Mucosa of rectum (tissue), 2 donors: Measurements from ENCODE around the gene INPP5D.

Experiments
- H3K27ac ChIP-seq, 2 donors: one replicate each; pipeline ENCODE4 v1.7.0; 2013; ENCODE audit warnings: inconsistent platforms in 2 of 2, low read depth in 2 of 2, low read length in 2 of 2
- H3K27me3 ChIP-seq, 2 donors: one replicate each; pipeline ENCODE4 v1.7.0; 2013; ENCODE audit warnings: low read length in 2 of 2; ENCODE audit not compliant: control insufficient read depth in 2 of 2, insufficient read depth in 2 of 2
- H3K36me3 ChIP-seq, 2 donors: one replicate each; pipeline ENCODE4 v1.7.0; 2013; ENCODE audit warnings: low read length in 2 of 2; ENCODE audit not compliant: control insufficient read depth in 2 of 2, insufficient read depth in 2 of 2
- H3K4me1 ChIP-seq, 2 donors: one replicate each; pipeline ENCODE4 v1.7.0; 2013; ENCODE audit warnings: low read length in 2 of 2, mild to moderate bottlenecking in 1 of 2; ENCODE audit not compliant: control insufficient read depth in 2 of 2, insufficient read depth in 2 of 2
- H3K4me3 ChIP-seq, 2 donors: one replicate each; pipeline ENCODE4 v1.7.0; 2013; ENCODE audit warnings: low read length in 2 of 2
- H3K9ac ChIP-seq, 2 donors: one replicate each; pipeline ENCODE4 v1.7.0; 2013; ENCODE audit warnings: low read length in 2 of 2, low read depth in 1 of 2, mild to moderate bottlenecking in 1 of 2
- H3K9me3 ChIP-seq, 2 donors: one replicate each; pipeline ENCODE4 v1.7.0; 2013; ENCODE audit warnings: low read length in 2 of 2; ENCODE audit not compliant: control insufficient read depth in 2 of 2
- donor health status: healthy.
- donor health status: Normal muscosa, but diverticular disease.

INPP5D gene

GRCh38 chr2:233031556-233032500 lies 28.3 kb upstream of the INPP5D start:
- Histone ChIP-seq H3K4me1 (no peaks in the 10 kb centered on the region), H3K27ac (no peak overlapping the region), H3K4me3 (no peak overlapping the region), H3K36me3 (no peaks in the 10 kb centered on the region), H3K27me3 (no peaks in the 10 kb centered on the region), H3K9me3 (no peaks in the 10 kb centered on the region), H3K9ac (no peak overlapping the region)

- Histone ChIP-seq H3K27me3 (no peaks in the 10 kb centered on the region), H3K9ac (no peak within 1 kb of the TSS), H3K9me3 (no peaks in the 10 kb centered on the region), H3K4me3 (no peak within 1 kb of the TSS), H3K27ac (no peak within 1 kb of the TSS), H3K36me3 (no peaks in the 10 kb centered on the region), H3K4me1 (no peaks in the 10 kb centered on the region)
These were observed 27.4 kb upstream of the INPP5D start, which contains the start of gene NEU2 for GRCh38 chr2:233032551-233033320. Gene NEU2 (plus strand): TSS chr2:233032672. CDS start chr2:233032672, 0 bp downstream.

GRCh38 chr2:233033672-233034071 lies 26.5 kb upstream of the INPP5D start:
- H3K4me3 ChIP-seq, result no peak overlapping the region
- no peaks in the 10 kb centered on the region for H3K4me1 ChIP-seq
- no peak overlapping the region for H3K9ac ChIP-seq
- no peaks in the 10 kb centered on the region for H3K36me3 ChIP-seq
- H3K9me3 ChIP-seq, result no peaks in the 10 kb centered on the region
- no peaks in the 10 kb centered on the region for H3K27me3 ChIP-seq
- H3K27ac ChIP-seq, result no peak overlapping the region

GRCh38 chr2:233034091-233034882 lies 25.9 kb upstream of the INPP5D start:
- Histone ChIP-seq H3K27me3 (no peaks in the 10 kb centered on the region), H3K9me3 (no peaks in the 10 kb centered on the region), H3K4me1 (no peaks in the 10 kb centered on the region), H3K27ac (no peak overlapping the region), H3K9ac (no peak overlapping the region), H3K4me3 (no peak overlapping the region), H3K36me3 (no peaks in the 10 kb centered on the region)

GRCh38 chr2:233035426-233036161 lies 24.5 kb upstream of the INPP5D start:
- no peak overlapping the region for H3K27ac ChIP-seq
- no peaks in the 10 kb centered on the region for H3K9me3 ChIP-seq
- H3K4me1 ChIP-seq, result no peaks in the 10 kb centered on the region
- no peak overlapping the region for H3K4me3 ChIP-seq
- H3K9ac ChIP-seq, result no peak overlapping the region
- H3K36me3 ChIP-seq, result no peaks in the 10 kb centered on the region
- H3K27me3 ChIP-seq, result no peaks in the 10 kb centered on the region

GRCh38 chr2:233036162-233036838 lies 23.8 kb upstream of the INPP5D start:
- Histone ChIP-seq H3K27ac (no peak overlapping the region), H3K4me1 (no peaks in the 10 kb centered on the region), H3K36me3 (no peaks in the 10 kb centered on the region), H3K27me3 (no peaks in the 10 kb centered on the region), H3K9ac (no peak overlapping the region), H3K4me3 (no peak overlapping the region), H3K9me3 (no peaks in the 10 kb centered on the region)

- no peaks in the 10 kb centered on the region for H3K36me3 ChIP-seq
- no peak overlapping the region for H3K9ac ChIP-seq
- no peaks in the 10 kb centered on the region for H3K9me3 ChIP-seq
- H3K4me3 ChIP-seq, result no peak overlapping the region
- H3K27me3 ChIP-seq, result no peaks in the 10 kb centered on the region
- no peak overlapping the region for H3K27ac ChIP-seq
- no peaks in the 10 kb centered on the region for H3K4me1 ChIP-seq
These were observed 23.1 kb upstream of the INPP5D start for GRCh38 chr2:233037078-233037477.

GRCh38 chr2:233039212-233039845 lies 20.8 kb upstream of the INPP5D start:
- no peak overlapping the region for H3K9ac ChIP-seq
- no peaks in the 10 kb centered on the region for H3K27me3 ChIP-seq
- no peak overlapping the region for H3K4me3 ChIP-seq
- H3K36me3 ChIP-seq, result no peaks in the 10 kb centered on the region
- no peak overlapping the region for H3K27ac ChIP-seq
- H3K9me3 ChIP-seq, result no peaks in the 10 kb centered on the region
- no peaks in the 10 kb centered on the region for H3K4me1 ChIP-seq
